CD14-positive monocyte (primary cell): ENCODE measurements around the gene RARRES1. TPM values are rescaled to one million over a fixed set of nuclear protein-coding genes. Genes with fewer than 3 reads are reported as not detected.

Source experiments
- DNase-seq, 3 donors: peaks; one replicate each; pipeline ENCODE4 v3.0.0-alpha.2; 2011 to 2022
- H2AFZ ChIP-seq: 2 replicates; pipeline ENCODE4 v1.6.0; 2012; ENCODE audit warnings: mild to moderate bottlenecking, low read depth, low read length, inconsistent platforms; ENCODE audit not compliant: insufficient read depth, poor library complexity, severe bottlenecking
- H3K27ac ChIP-seq, 2 donors: 1 replicate in 1 of 2; 2 replicates in 1 of 2; pipeline ENCODE4 v1.5.1; 2012 to 2013; ENCODE audit warnings: low read length in 2 of 2, control low read depth in 1 of 2, inconsistent platforms in 1 of 2, low read depth in 1 of 2, mild to moderate bottlenecking in 1 of 2
- H3K27me3 ChIP-seq, 2 donors: one replicate each; pipeline versions ENCODE4 v1.6.0 to v1.6.1; 2011 to 2013; ENCODE audit warnings: low read length in 2 of 2; ENCODE audit not compliant: control insufficient read depth in 2 of 2, insufficient read depth in 2 of 2
- H3K36me3 ChIP-seq, 2 donors: replicated peaks in 1 of 2; 1 replicate in 1 of 2; 2 replicates in 1 of 2; pipeline versions ENCODE4 v1.5.1 to v1.6.1; 2012 to 2013; ENCODE audit warnings: low read length in 2 of 2, control low read depth in 1 of 2, inconsistent platforms in 1 of 2, mild to moderate bottlenecking in 1 of 2; ENCODE audit not compliant: insufficient read depth in 2 of 2, control insufficient read depth in 1 of 2
- H3K4me1 ChIP-seq, 2 donors: 1 replicate in 1 of 2; 2 replicates in 1 of 2; pipeline versions ENCODE4 v1.5.1 to v1.6.1; 2012 to 2013; ENCODE audit warnings: low read length in 2 of 2, control low read depth in 1 of 2, inconsistent platforms in 1 of 2, mild to moderate bottlenecking in 1 of 2, moderate library complexity in 1 of 2; ENCODE audit not compliant: insufficient read depth in 2 of 2, control insufficient read depth in 1 of 2
- H3K4me2 ChIP-seq: replicated peaks from 2 replicates; pipeline ENCODE3; 2012; ENCODE audit warnings: low read length, moderate library complexity, mild to moderate bottlenecking; ENCODE audit not compliant: poor library complexity, severe bottlenecking; ENCODE audit errors: extremely low read depth
- H3K4me3 ChIP-seq, 3 experiments: fragments of 200-600 bp in 1 of 3; sonication (generic) in 1 of 3; replicated peaks in 1 of 3; 1 replicate in 2 of 3; 2 replicates in 1 of 3; pipeline ENCODE4 v1.5.1; 2011 to 2013; ENCODE audit warnings: low read length in 3 of 3, mild to moderate bottlenecking in 3 of 3, control low read depth in 2 of 3, low read depth in 2 of 3, inconsistent platforms in 1 of 3, moderate library complexity in 1 of 3
- H3K79me2 ChIP-seq: 2 replicates; pipeline ENCODE4 v1.6.0; 2012; ENCODE audit warnings: mild to moderate bottlenecking, control low read depth, inconsistent platforms, low read length, moderate library complexity; ENCODE audit not compliant: insufficient read depth
- H3K9ac ChIP-seq: 2 replicates; pipeline ENCODE4 v1.6.0; 2017; ENCODE audit warnings: low read length, mild to moderate bottlenecking; ENCODE audit not compliant: insufficient read depth, poor library complexity, severe bottlenecking
- H3K9me3 ChIP-seq, 2 donors: replicated peaks in 1 of 2; 1 replicate in 1 of 2; 2 replicates in 1 of 2; pipeline versions ENCODE4 v1.5.1 to v1.6.1; 2012 to 2013; ENCODE audit warnings: low read length in 2 of 2, control low read depth in 1 of 2; ENCODE audit not compliant: control insufficient read depth in 1 of 2, insufficient read depth in 1 of 2
- H4K20me1 ChIP-seq: 2 replicates; pipeline ENCODE4 v1.6.0; 2012; ENCODE audit warnings: mild to moderate bottlenecking, low read length, control low read depth, moderate library complexity; ENCODE audit not compliant: insufficient read depth
- H3K27ac Mint-ChIP-seq, 7 donors: one replicate each; pipeline ENCODE4 v1.8.0; 2020; ENCODE audit warnings: mild to moderate bottlenecking in 7 of 7, mixed read lengths in 7 of 7, moderate library complexity in 6 of 7, inconsistent platforms in 2 of 7
- H3K27me3 Mint-ChIP-seq, 3 donors: one replicate each; pipeline ENCODE4 v1.8.0; 2021 to 2022; ENCODE audit warnings: low read depth in 3 of 3, mild to moderate bottlenecking in 3 of 3, mixed read lengths in 3 of 3, moderate library complexity in 3 of 3, inconsistent platforms in 1 of 3
- H3K36me3 Mint-ChIP-seq, 2 donors: one replicate each; pipeline ENCODE4 v1.8.0; 2020; ENCODE audit warnings: mixed read lengths in 2 of 2, inconsistent platforms in 1 of 2, mild to moderate bottlenecking in 1 of 2
- H3K4me1 Mint-ChIP-seq: one replicate; pipeline ENCODE4 v1.8.0; 2020; ENCODE audit warnings: mild to moderate bottlenecking, mixed read lengths
- H3K4me3 Mint-ChIP-seq, 2 donors: one replicate each; pipeline ENCODE4 v1.8.0; 2020; ENCODE audit warnings: mild to moderate bottlenecking in 2 of 2, mixed read lengths in 2 of 2, moderate library complexity in 1 of 2
- H3K9me3 Mint-ChIP-seq, 7 donors: one replicate each; pipeline ENCODE4 v1.8.0; 2020 to 2022; ENCODE audit warnings: mixed read lengths in 7 of 7, mild to moderate bottlenecking in 6 of 7, moderate library complexity in 6 of 7, inconsistent platforms in 2 of 7
- CTCF ChIP-seq: fragments of 200-600 bp; IDR thresholded peaks from one replicate; pipeline ENCODE4 v1.8.0; 2022; ENCODE audit warnings: antibody characterized with exemption, mild to moderate bottlenecking
- WGBS: methylation state at CpG from one replicate; pipeline ENCODE4 v1.1.5; 2013; ENCODE audit warnings: missing lambda C conversion rate; ENCODE audit not compliant: insufficient coverage; 5-methylcytosine and 5-hydroxymethylcytosine counted together
- intact Hi-C, 2 donors: fragments of 100-400 bp; cut with micrococcal nuclease; formaldehyde crosslinking; loops; one replicate each; pipeline versions ENCODE4 v1.15.0 to v1.15.1; 2023
- polyA plus RNA-seq, 3 donors: library from polyadenylated mRNA; depleted of rRNA in 1 of 3; unstranded in 2 of 3; stranded (reverse) in 1 of 3; fragments of 300-500 nt in 2 of 3; fragments of >200 nt in 1 of 3; fragmentation: Illumina TruSeq in 2 of 3; gene quantifications; 1 replicate in 2 of 3; 2 replicates in 1 of 3; pipeline ENCODE4 v1.2.3, GENCODE V29; 2012 to 2021

Gene RARRES1
- polyA plus RNA-seq, 3 donors, result not detected

GRCh38 chr3:158723991-158724390 lies 8.3 kb downstream of the RARRES1 start:
- Histone ChIP-seq H3K4me1 (peaks cover 16 to 24% of the 10 kb centered on the region in 2 donors), H2AFZ (no peak overlapping the region), H3K4me3 (no peak overlapping the region), H4K20me1 (no peaks in the 10 kb centered on the region), H3K36me3 (peaks cover 0 to 5% of the 10 kb centered on the region in 2 donors), H3K4me2 (no peak overlapping the region), H3K9ac (no peak overlapping the region), H3K27me3 (no peaks in the 10 kb centered on the region), H3K9me3 (no peaks in the 10 kb centered on the region), H3K79me2 (no peaks in the 10 kb centered on the region), H3K27ac (peak overlapping the region in 1 of 2 donors; percentile 82)
- Mint-ChIP-seq H3K4me3 (no peak overlapping the region), H3K9me3 (peaks cover 0 to 3% (median 0%) of the 10 kb centered on the region in 7 donors), H3K27me3 (peaks cover 0 to 6% (median 0%) of the 10 kb centered on the region in 3 donors), H3K27ac (peak overlapping the region; percentile 57 to 94 (median 89)), H3K4me1 (peaks cover 20% of the 10 kb centered on the region), H3K36me3 (peaks cover 7 to 22% of the 10 kb centered on the region in 2 donors)
- DNase-seq, result no peak
- WGBS, result 96% methylated on average over 7 of the region's 7 CpGs
- no peak for TF ChIP-seq CTCF
- intact Hi-C loops, result no loop called here

GRCh38 chr3:158722108-158722507 lies 10.1 kb downstream of the RARRES1 start:
- peak overlapping the region in 3 of 7 donors; percentile 89 to 93 (median 91) for H3K27ac Mint-ChIP-seq
- Histone ChIP-seq H2AFZ (no peak overlapping the region), H3K9ac (no peak overlapping the region), H3K4me1 (peaks cover 11 to 13% of the 10 kb centered on the region in 2 donors), H3K36me3 (peaks cover 0 to 10% of the 10 kb centered on the region in 2 donors), H4K20me1 (no peaks in the 10 kb centered on the region), H3K4me3 (no peak overlapping the region), H3K27ac (no peak overlapping the region), H3K27me3 (no peaks in the 10 kb centered on the region), H3K79me2 (no peaks in the 10 kb centered on the region), H3K9me3 (no peaks in the 10 kb centered on the region), H3K4me2 (no peak overlapping the region)
- no peak for TF ChIP-seq CTCF
- no peak overlapping the region for H3K4me3 Mint-ChIP-seq
- WGBS, result no CpG with 5 or more reads among the region's 1 CpG
- peaks cover 0 to 5% (median 0%) of the 10 kb centered on the region in 7 donors for H3K9me3 Mint-ChIP-seq
- DNase-seq, result no peak
- intact Hi-C loops, result no loop called here
- peaks cover 9% of the 10 kb centered on the region for H3K4me1 Mint-ChIP-seq
- peaks cover 0 to 7% (median 3%) of the 10 kb centered on the region in 3 donors for H3K27me3 Mint-ChIP-seq
- peaks cover 7 to 26% of the 10 kb centered on the region in 2 donors for H3K36me3 Mint-ChIP-seq
